NCI-H2227 treated with DMSO at 0.1 percent for 48 hours (cell line): ENCODE measurements around the gene CDH4.
A peak's percentile ranks its signal among the peaks of the same experiment; 100 is the strongest.

Source experiments
- DNase-seq: peaks from one replicate; lab custom pipeline; 2025; lab: John Stamatoyannopoulos, UW

CDH4 gene

GRCh38 chr20:61518424-61518951, 266.4 kb downstream of the CDH4 start:
- DNase-seq: no peak

- DNase-seq: no peak
Observed at GRCh38 chr20:61519488-61519887, 267.4 kb downstream of the CDH4 start.

GRCh38 chr20:61520076-61520892, 268.2 kb downstream of the CDH4 start:
- DNase-seq: peak; percentile 71

DNA sequence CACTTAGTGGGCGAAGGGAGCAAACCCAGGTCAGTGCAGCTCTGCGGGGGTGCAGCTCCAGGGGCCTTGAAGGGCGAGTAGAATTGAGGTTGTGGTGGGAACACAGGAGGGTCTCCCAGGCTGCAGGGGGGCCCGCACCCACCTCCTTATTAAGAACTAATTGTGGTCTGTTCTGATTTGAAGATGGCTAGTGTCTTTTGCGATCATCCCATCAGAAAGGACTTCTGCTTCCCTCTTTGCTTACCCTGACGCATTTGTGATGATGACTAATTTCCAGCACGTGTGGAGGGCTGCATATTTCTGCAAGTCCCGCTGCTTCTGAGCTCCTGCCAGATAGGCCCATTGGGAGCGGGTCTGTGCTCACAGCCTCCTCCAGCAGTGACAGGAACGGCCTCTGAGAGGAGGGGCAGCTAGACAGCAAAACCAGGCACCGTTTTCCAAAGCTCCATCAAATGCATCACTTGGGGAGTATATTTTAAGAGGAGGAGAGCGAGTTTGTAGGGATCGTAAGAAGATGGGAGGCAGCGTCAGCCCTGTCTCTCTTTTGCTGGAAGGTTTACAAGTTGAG, 268.9 kb downstream of the CDH4 start:
- peak; percentile 71 for DNase-seq

DNA sequence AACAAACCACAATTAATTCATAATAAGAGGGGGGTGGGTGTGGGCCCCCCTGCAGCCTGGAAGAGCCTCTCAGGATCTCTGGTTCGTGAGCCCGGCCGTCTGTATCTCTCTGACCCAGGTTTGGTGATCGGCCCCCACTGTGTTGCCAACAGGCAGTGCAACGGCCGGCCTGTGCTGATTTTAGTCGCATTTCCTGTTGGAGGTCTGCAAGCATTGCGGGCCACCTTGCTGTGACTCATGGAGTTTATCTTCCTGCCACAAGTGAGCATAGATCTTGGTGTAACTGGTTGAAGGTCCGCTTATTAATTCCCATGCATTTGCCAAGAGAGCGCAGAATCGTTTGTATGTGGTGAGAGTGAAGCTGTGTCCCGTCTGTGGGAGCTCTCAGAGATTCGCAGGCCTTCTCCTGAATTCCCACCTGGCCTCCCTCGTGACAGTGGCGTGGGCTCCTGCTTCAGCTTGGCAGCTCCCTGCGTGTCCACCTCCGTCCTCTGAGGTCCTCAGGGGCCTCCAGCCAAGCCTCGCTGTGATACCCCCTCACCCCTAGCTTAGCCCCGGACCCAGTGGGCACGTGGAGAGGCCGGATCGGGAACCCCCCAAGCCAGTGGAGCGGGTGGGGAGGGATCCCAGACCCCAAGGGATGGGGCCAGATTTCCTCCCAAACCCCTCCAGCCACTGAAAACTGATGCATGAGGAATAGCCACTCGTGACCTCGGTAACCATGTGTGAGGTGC, 269.8 kb downstream of the CDH4 start:
- DNase-seq: no peak

DNA sequence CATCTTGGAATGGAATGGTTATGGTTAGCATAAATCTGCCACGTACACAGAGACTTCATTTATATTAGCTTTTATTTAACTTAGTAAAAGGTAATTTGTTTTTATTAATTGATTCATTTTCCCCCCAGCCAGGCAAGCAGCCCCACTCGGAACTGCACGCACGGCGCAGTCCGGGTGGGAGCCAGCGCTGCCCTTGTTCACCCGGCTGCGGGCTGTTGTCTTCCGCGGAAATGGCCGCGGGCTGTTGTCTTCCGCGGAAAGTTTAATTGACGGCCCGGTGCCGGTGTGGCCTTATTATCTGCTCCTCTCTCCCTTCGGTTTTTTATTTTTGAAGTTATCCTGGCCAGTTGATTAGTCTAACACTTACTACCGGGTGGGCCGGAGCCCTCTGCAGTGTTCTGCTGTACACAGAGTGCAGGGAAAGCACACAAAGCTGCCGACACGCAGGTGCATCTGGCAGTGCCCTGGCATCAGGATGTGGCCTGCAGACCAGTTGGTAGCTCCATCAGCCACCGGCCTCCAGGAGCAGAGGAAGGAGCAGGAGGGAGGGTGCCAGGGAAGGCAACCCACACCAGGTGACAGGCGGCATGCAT, 270.5 kb downstream of the CDH4 start:
- DNase-seq: no peak

DNA sequence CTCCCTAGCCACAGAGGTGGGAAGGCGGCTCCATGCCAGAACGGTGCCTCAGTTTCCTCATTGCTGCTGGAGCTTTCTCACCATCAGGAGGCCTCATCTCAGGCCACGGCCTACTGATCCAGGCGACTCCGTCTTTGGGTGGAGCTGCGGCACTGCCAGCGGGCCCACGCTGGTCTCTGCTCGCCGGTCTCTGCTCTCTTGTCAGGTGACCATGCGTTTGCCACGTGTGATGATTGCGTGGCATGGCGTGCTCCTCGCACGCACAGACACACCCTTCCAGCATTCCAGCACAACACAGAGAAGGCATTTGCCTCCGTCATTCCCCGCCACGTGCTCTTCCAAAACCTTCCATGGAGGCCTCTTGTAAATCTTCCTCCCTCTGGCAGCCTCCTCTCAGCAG, 271.1 kb downstream of the CDH4 start:
- DNase-seq: no peak

DNA sequence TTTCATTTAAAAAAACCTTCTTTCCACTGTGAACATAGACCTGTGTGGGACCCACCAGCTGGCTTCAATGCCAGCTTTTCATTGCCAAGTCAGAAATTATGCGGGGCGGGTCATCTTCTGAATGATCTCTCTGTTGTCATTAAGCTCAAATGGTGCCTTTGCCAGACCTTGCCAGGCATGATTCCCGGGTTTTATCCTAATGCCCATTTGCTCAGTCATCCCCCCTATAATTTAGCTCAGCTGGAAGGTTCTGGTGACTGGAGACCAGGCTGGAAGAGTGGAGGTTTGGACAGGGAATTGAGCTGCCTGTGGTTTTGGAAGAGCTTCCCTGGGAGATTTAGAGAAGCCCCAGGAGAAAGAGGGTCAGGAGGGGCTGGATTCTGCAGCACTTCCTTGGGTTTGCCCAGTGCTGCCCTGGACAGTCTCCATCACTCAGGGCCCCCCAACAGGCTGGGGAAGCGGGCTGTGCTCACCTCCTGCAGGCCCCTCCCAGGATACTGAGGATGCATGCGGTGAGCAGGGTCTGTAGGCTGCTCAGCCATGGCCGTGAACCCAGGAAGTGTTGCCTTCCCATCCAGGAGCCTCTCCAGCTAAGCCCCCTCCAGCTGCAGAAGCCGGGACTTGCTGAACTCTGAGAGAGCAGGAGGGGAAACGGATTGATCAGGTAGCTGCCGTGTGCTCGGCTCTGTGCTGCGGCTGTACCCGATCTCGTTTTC, 273.0 kb downstream of the CDH4 start:
- DNase-seq: peak; percentile 93

DNA sequence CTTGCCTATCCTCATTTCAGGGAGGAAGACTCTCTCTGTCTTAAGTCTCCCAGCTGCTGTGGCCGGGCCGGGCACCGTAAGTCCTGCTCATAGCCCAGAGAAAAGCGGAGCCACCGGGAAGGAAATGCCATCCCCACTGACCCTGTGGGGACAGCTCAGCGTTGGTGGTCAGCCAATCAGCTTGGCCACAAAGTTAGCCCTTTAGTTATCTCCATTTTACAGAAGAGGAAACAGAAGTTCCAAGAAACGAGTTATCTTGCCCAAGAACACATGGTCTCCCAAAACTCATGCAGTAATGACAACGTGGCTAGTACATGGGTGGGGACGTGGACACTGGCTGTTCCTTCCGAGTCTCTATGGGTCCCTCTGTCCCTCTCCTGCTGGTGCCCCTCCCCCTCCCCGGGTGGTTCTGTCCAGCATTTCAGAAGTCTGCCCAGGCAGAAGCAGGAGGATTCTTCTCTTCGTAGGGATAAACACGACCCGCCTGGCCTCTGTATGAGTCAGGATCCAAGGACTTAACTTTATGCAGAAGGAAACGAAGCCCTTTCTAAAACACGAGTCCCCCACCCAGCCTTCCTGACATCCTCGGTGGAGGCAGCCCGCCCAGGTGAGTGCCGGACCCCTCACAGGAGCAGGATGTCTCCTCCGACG, 273.8 kb downstream of the CDH4 start:
- DNase-seq: no peak

DNA sequence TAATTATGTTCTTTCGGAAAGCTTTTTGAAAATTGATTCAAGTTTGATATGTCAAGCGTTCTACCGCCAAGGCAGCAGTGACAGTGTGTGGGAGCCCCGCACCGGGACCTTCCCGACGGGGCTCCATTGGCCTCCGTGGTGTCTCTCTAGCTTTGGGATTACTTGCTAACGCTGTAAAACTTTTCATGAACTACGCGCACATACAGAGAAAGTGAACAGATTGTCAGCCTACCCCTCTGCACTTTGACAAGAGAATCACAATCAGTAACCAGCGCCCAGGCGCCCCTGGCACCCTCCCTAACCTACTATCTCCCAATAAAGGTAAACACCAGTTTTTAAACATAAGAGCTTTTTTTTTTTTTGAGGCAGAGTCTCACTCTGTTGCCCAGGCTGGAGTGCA, 274.8 kb downstream of the CDH4 start:
- DNase-seq: no peak

GRCh38 chr20:61527626-61528025, 275.6 kb downstream of the CDH4 start:
- no peak for DNase-seq

DNA sequence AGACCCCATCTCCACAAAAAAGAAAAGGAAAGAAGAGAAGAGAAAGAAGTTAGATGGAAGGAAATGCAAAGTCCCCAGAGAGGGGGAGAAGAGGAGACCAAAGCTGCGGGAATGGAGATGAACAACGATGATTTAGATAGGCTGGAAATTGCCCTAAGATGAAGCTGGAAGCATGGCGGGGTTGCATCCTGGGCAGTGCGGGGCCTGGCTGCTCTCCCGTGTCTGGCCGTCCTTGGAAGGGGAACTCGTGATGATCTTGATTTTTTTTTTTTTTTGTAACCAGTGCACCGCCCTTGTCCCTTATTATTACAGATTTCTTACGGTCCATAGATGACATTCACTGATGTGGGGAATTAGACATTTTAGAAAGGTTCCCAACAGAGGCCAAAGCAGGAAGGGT, 276.5 kb downstream of the CDH4 start:
- DNase-seq: no peak

- no peak for DNase-seq
Observed at GRCh38 chr20:61529354-61529753, 277.3 kb downstream of the CDH4 start.

GRCh38 chr20:61531553-61532345, 279.7 kb downstream of the CDH4 start:
- DNase-seq: no peak

DNA sequence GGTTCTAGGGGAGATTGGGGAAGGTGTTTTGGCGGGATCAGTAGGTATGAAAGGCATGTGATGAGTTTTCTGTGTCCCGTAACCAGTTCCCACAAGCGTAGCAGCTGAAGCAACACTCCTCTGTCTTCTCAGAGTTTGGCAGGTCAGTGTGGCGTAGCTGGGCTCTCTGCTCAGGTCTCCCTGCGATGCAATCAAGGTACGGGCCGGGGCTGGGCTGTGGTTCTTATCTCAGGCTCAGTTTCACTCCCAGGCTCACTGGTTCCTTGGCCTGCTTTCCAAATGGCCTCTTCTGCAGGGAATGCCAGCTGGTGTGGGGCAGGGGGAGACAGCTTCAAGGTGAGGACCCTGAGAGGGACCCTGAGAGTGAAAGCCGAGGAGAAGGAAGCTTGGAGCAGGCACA, 280.7 kb downstream of the CDH4 start:
- DNase-seq: no peak

GRCh38 chr20:61533231-61533631, 281.2 kb downstream of the CDH4 start:
- DNase-seq: no peak

- no peak for DNase-seq
Observed at GRCh38 chr20:61534346-61534745, 282.3 kb downstream of the CDH4 start.

GRCh38 chr20:61535091-61535490, 283.0 kb downstream of the CDH4 start:
- DNase-seq: no peak

DNA sequence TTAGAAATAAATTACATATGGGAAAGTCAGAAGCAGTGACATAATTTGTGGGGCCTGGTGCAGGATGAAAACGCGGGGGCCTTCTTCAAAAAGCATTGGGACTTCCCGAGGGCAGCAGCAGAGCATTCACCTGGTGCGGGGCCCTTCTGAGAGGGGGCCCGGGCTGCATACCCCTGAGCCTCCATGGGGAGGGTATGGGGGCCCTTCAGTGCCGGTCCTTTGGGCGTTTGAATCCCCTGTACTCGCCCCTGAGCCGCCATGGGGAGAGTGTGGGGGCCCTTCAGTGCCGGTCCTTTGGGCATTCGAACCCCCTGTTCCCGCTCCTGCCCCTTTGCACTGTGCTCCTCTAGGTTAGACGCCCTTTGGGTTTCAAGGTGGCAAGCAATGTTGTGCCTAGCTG, 283.5 kb downstream of the CDH4 start:
- no peak for DNase-seq

DNA sequence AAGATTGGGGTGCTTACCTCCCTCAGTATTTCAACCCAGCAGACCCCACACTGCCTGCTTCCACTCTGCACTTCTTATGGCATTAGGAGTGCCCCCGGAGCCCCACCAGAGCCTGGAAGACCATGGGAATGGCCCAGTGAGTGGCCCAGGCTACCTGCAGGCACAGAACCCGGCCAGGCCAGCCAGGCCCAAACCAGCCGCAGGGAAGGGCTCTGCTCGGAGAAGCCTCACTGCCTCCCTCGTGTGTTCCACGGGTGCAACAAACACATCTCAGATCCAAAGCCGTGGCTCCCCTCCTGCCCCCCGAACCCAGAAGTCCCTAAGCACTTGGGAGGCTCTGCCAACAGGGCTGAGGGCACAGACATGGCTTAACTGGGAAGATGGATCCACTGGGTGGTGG, 283.9 kb downstream of the CDH4 start:
- no peak for DNase-seq

GRCh38 chr20:61536671-61537070, 284.6 kb downstream of the CDH4 start:
- no peak for DNase-seq
